Natural killer cell (primary cell): ENCODE data around the gene ZNF440. TPM values are rescaled to one million over a fixed set of nuclear protein-coding genes. Genes with fewer than 3 reads are reported as not detected.
A peak's percentile ranks its signal among the peaks of the same experiment; 100 is the strongest.

Source experiments
- ATAC-seq, 3 donors: fragments of 150-1000 bp in 2 of 3; fragments of 200-7000 bp in 1 of 3; cut with Tn5 transposase; 1 replicate in 1 of 3; 2 replicates in 2 of 3; pipeline ENCODE4 v1.10.0; 2021; ENCODE audit warnings: mild to moderate bottlenecking in 2 of 3, moderate library complexity in 2 of 3
- DNase-seq, 2 donors: peaks; one replicate each; pipeline versions ENCODE4 v3.0.0 to v3.0.0-alpha.2; 2013 to 2021; ENCODE audit warnings: mixed read lengths in 1 of 2
- H3K27ac ChIP-seq: one replicate; pipeline ENCODE4 v1.5.1; 2013; ENCODE audit warnings: mild to moderate bottlenecking, low read length
- H3K27me3 ChIP-seq: one replicate; pipeline ENCODE4 v1.6.1; 2013; ENCODE audit warnings: low read length; ENCODE audit not compliant: control insufficient read depth, insufficient read depth
- H3K36me3 ChIP-seq: one replicate; pipeline ENCODE4 v1.6.1; 2013; ENCODE audit warnings: low read length; ENCODE audit not compliant: control insufficient read depth, insufficient read depth
- H3K4me1 ChIP-seq: one replicate; pipeline ENCODE4 v1.6.1; 2013; ENCODE audit warnings: low read length; ENCODE audit not compliant: control insufficient read depth, insufficient read depth
- H3K4me3 ChIP-seq: one replicate; pipeline ENCODE4 v1.5.1; 2013; ENCODE audit warnings: low read length
- H3K9me3 ChIP-seq: one replicate; pipeline ENCODE4 v1.6.1; 2013; ENCODE audit warnings: low read length; ENCODE audit not compliant: control insufficient read depth, insufficient read depth
- H3K27ac Mint-ChIP-seq, 2 donors: one replicate each; pipeline ENCODE4 v1.8.0; 2022; ENCODE audit warnings: mild to moderate bottlenecking in 2 of 2, mixed read lengths in 2 of 2, moderate library complexity in 1 of 2
- H3K27me3 Mint-ChIP-seq, 2 donors: one replicate each; pipeline ENCODE4 v1.8.0; 2022; ENCODE audit warnings: low read depth in 2 of 2, mixed read lengths in 2 of 2
- H3K36me3 Mint-ChIP-seq: one replicate; pipeline ENCODE4 v1.8.0; 2022; ENCODE audit warnings: mixed read lengths
- H3K4me1 Mint-ChIP-seq, 2 donors: one replicate each; pipeline ENCODE4 v1.8.0; 2022; ENCODE audit warnings: mixed read lengths in 2 of 2
- H3K4me3 Mint-ChIP-seq: one replicate; pipeline ENCODE4 v1.8.0; 2022; ENCODE audit warnings: mild to moderate bottlenecking, moderate library complexity, mixed read lengths
- H3K9me3 Mint-ChIP-seq, 2 donors: one replicate each; pipeline ENCODE4 v1.8.0; 2022; ENCODE audit warnings: mixed read lengths in 2 of 2
- CTCF ChIP-seq: fragments of 200-600 bp; IDR thresholded peaks from one replicate; pipeline ENCODE4 v1.8.0; 2022; ENCODE audit warnings: antibody characterized with exemption
- WGBS: methylation state at CpG from one replicate; pipeline ENCODE4 v1.1.7; 2013; ENCODE audit warnings: missing lambda C conversion rate; ENCODE audit not compliant: insufficient coverage; 5-methylcytosine and 5-hydroxymethylcytosine counted together
- intact Hi-C: fragments of 100-400 bp; cut with micrococcal nuclease; formaldehyde crosslinking; loops from one replicate; pipeline ENCODE4 v1.14.2; 2022
- total RNA-seq, 4 donors: library from RNA; stranded (reverse); fragments of 120-200 nt in 1 of 4; gene quantifications; one replicate each; pipeline versions ENCODE4 v1.2.3 to v1.2.4, GENCODE V29; 2013 to 2022

Gene ZNF440
- total RNA-seq, 3 donors from 2014 or later (not counting 1 experiment from before 2014, with no cell fraction given): 21.8 to 37.4 (median 26.6) TPM

GRCh38 chr19:11792942-11793341 lies 21.1 kb upstream of the ZNF440 start:
- H3K27ac Mint-ChIP-seq: no peak overlapping the region
- peaks cover 9% of the 10 kb centered on the region for H3K4me1 ChIP-seq
- H3K27me3 Mint-ChIP-seq: peaks cover 0 to 4% of the 10 kb centered on the region in 2 donors
- H3K4me3 Mint-ChIP-seq: no peak overlapping the region
- no peaks in the 10 kb centered on the region for H3K36me3 ChIP-seq
- ATAC-seq (no peak), DNase-seq (no peak)
- intact Hi-C loops: loop anchor here (10.0 kb wide), 1 partner anchor 52 kb away; the partner anchor contains the start of gene ZNF439
- H3K4me3 ChIP-seq: no peak overlapping the region
- H3K27ac ChIP-seq: no peak overlapping the region
- H3K36me3 Mint-ChIP-seq: peaks cover 23% of the 10 kb centered on the region
- peaks cover 4% of the 10 kb centered on the region for H3K9me3 ChIP-seq
- no peaks in the 10 kb centered on the region for H3K27me3 ChIP-seq
- no peak for TF ChIP-seq CTCF
- H3K9me3 Mint-ChIP-seq: peaks cover 10 to 13% of the 10 kb centered on the region in 2 donors
- peaks cover 8 to 9% of the 10 kb centered on the region in 2 donors for H3K4me1 Mint-ChIP-seq

DNA sequence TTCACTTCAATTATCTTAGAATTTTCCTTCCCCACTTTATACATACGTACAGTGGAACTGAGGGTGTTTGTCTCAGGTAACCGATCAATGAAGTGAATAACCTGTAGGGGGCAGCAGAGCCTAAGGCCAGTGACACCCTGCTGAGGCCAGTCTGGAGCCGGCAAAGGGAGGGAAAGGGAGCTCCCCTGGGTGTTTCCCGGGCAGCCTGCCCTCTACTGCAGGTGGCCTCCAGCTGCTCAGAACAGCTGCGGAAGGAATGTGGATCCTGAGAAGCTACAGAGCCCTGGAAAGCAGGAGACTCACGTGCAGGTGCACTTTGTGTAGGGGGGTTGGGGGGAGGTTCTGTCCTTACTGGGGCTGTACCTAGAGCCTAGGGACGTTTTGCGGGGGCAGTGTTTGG lies 16.6 kb upstream of the ZNF440 start:
- H3K4me1 Mint-ChIP-seq: peaks cover 16 to 22% of the 10 kb centered on the region in 2 donors
- peaks cover 0 to 2% of the 10 kb centered on the region in 2 donors for H3K9me3 Mint-ChIP-seq
- peak overlapping the region; percentile 84 to 90 for H3K27ac Mint-ChIP-seq
- WGBS: 11% methylated on average over 7 of the region's 8 CpGs
- ATAC-seq: peak; percentile 58 to 80 (median 64)
- no peak overlapping the region for H3K27ac ChIP-seq
- peaks cover 0 to 4% of the 10 kb centered on the region in 2 donors for H3K27me3 Mint-ChIP-seq
- H3K9me3 ChIP-seq: no peaks in the 10 kb centered on the region
- H3K4me1 ChIP-seq: peaks cover 17% of the 10 kb centered on the region
- TF ChIP-seq CTCF: peak; percentile 86
- peak overlapping the region; percentile 96 for H3K4me3 Mint-ChIP-seq
- no peaks in the 10 kb centered on the region for H3K36me3 ChIP-seq
- intact Hi-C loops: loop anchor here (2.0 to 10.0 kb wide), 5 partner anchors 47 to 260 kb away; partner anchors contain the start of genes ZNF439 and ZNF700
- no peaks in the 10 kb centered on the region for H3K27me3 ChIP-seq
- peak; percentile 66 to 91 for DNase-seq
- no peak overlapping the region for H3K4me3 ChIP-seq
- H3K36me3 Mint-ChIP-seq: no peaks in the 10 kb centered on the region

DNA sequence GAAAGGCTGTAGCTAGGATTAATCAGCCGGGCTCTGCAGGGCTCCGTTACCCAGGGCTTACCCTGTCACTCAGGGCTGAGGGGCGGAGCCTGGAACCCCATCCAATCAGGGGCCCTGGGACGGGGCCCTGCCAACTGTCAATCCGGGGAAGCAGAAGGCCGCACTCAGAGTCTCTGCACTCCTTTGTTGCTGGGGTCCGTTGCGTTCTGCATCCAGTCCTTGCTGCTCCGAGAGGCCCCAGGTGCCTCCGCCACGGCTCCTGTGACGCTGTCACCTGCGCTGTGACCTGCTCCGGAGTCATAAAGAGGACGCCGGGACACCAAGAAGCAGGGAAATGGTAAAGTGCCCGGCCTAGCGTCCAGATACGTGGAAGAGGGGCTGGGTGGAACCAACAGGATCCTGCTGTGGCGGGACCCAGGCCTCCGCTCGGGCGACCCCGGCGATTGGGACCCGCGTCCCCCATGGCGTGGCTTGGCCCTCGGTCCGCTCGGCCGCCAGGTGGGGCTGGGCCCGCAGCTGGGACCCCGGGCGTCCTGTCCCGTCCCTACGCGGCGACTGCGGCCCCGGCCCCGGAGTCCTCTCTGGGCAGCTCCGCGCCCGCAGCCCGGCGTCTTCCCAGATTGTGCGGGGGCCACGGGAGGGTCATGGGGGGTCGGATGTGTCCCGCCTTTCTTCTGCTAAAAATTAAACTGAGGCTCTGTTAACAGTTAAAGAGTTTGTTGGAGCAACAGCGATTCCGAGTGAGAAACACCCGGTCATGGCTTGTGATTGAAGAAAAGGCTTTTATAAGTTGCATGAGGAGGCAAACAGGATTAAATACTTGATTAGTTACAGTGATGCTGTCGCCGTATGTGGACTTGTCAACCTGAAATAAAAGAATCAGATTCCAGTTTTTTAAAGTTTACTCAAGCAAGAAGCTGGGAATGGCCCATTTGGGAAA lies 15.4 kb upstream of the ZNF440 start, which contains the start of gene ZNF491:
Gene ZNF491, plus strand, starts transcription at position 133 of the 940 bp plus-strand sequence. CDS start 7,431 bp downstream, outside the sequence.
- H3K9me3 Mint-ChIP-seq: no peaks in the 10 kb centered on the region
- peak within 1 kb of the TSS; percentile 84 to 90 for H3K27ac Mint-ChIP-seq
- Histone ChIP-seq H3K27ac (peak within 1 kb of the TSS; percentile 60), H3K9me3 (no peaks in the 10 kb centered on the region), H3K4me3 (peak within 1 kb of the TSS; percentile 64), H3K4me1 (peaks cover 17% of the 10 kb centered on the region), H3K36me3 (no peaks in the 10 kb centered on the region), H3K27me3 (no peaks in the 10 kb centered on the region)
- H3K36me3 Mint-ChIP-seq: no peaks in the 10 kb centered on the region
- peaks cover 16 to 22% of the 10 kb centered on the region in 2 donors for H3K4me1 Mint-ChIP-seq
- under 1% methylated on average over 56 of the region's 56 CpGs for WGBS
- H3K27me3 Mint-ChIP-seq: no peaks in the 10 kb centered on the region
- peak; percentile 9 for TF ChIP-seq CTCF
- ATAC-seq: peak; percentile 98 to 99 (median 98)
- intact Hi-C loops: loop anchor here (1.0 to 10.0 kb wide), 5 partner anchors 16 to 343 kb away; partner anchors contain the start of genes ZNF439, ZNF440 and ZNF700
- peak within 1 kb of the TSS; percentile 96 for H3K4me3 Mint-ChIP-seq
- DNase-seq: peak; percentile 87
